Adrenal gland (tissue), 12 donors: ENCODE measurements around the gene CCL16. TPM values are rescaled to one million over a fixed set of nuclear protein-coding genes. Genes with fewer than 3 reads are reported as not detected.

Experiments
- DNase-seq, 7 donors: peaks; one replicate each; pipeline ENCODE4 v3.0.0-alpha.2; 2019 to 2020
- H3K27ac ChIP-seq, 5 donors: fragments of 200-600 bp; sonication (generic) in 4 of 5; 1 replicate in 3 of 5; 2 replicates in 2 of 5; pipeline versions ENCODE4 v1.5.1 to v1.8.0; 2016 to 2020; ENCODE audit warnings: mild to moderate bottlenecking in 1 of 5
- H3K27me3 ChIP-seq: fragments of 200-600 bp; 2 replicates; pipeline ENCODE4 v1.8.0; 2021
- H3K36me3 ChIP-seq, 2 donors: fragments of 200-600 bp; replicated peaks in 1 of 2; 1 replicate in 1 of 2; 2 replicates in 1 of 2; pipeline versions ENCODE4 v1.5.1 to v1.8.0; 2018 to 2022
- H3K4me1 ChIP-seq, 2 donors: fragments of 200-600 bp; replicated peaks in 1 of 2; 1 replicate in 1 of 2; 2 replicates in 1 of 2; pipeline versions ENCODE4 v1.5.1 to v1.8.0; 2018 to 2021
- H3K4me3 ChIP-seq, 4 donors: fragments of 200-600 bp; sonication (generic) in 3 of 4; one replicate each; pipeline ENCODE4 v1.5.1; 2016 to 2018
- H3K9me3 ChIP-seq, 3 donors: fragments of 200-600 bp; sonication (generic) in 1 of 3; replicated peaks in 1 of 3; 1 replicate in 2 of 3; 2 replicates in 1 of 3; pipeline versions ENCODE4 v1.5.1 to v1.8.0; 2016 to 2021
- CTCF ChIP-seq, 6 experiments: fragments of 450-650 bp in 4 of 6; fragments of 200-600 bp in 2 of 6; sonication (generic) in 1 of 6; IDR thresholded peaks; 1 replicate in 5 of 6; 2 replicates in 1 of 6; pipeline versions ENCODE4 v1.5.1 to v1.8.0; 2016 to 2021; ENCODE audit warnings: antibody characterized with exemption in 6 of 6, mild to moderate bottlenecking in 2 of 6, moderate library complexity in 1 of 6
- POLR2A ChIP-seq, 2 donors: fragments of 450-650 bp; IDR thresholded peaks; one replicate each; pipeline ENCODE4 v1.6.1; 2017; ENCODE audit warnings: antibody characterized with exemption in 2 of 2, mild to moderate bottlenecking in 2 of 2, moderate library complexity in 1 of 2
- WGBS, 4 donors: extraction: QIAGEN DNeasy Blood & Tissue Kit in 2 of 4; methylation state at CpG; one replicate each; pipeline versions ENCODE4 v1.1.5 to v1.1.7; 2013 to 2017; 5-methylcytosine and 5-hydroxymethylcytosine counted together
- intact Hi-C, 2 donors: fragments of 100-400 bp; cut with DNase I; formaldehyde crosslinking; loops; one replicate each; pipeline versions ENCODE4 v1.14.1 to v1.15.0; 2022 to 2023
- polyA plus RNA-seq, 3 donors: library from polyadenylated mRNA; stranded (reverse); fragments of 200-250 nt in 2 of 3; fragments of 350-450 nt in 1 of 3; fragmentation: Illumina TruSeq in 1 of 3; extraction: RNeasy Lipid Tissue Mini Kit (QIAGEN cat#74804) in 1 of 3; gene quantifications; one replicate each; pipeline ENCODE4 v1.2.3, GENCODE V29; 2013 to 2014
- total RNA-seq, 9 donors: library from RNA; depleted of rRNA in 4 of 9; stranded (reverse); fragments of >200 nt in 4 of 9; fragments of 120-200 nt in 1 of 9; fragmentation: NEBNext Ultra II Directional in 1 of 9; extraction: Animal tissue kit (Norgen Biotek cat#: 25700) in 1 of 9; gene quantifications; one replicate each; pipeline versions ENCODE4 v1.1.0 to v1.2.4, GENCODE V29; 2013 to 2023
- donor health status: healthy with polysubstance abuse.
- donor health status: Bipolar disorder and iron deficiency.
- donor health status: DM: yes; HTN: yes; CAD: no.
- donor health status: DM: no; HTN: no; CAD: no.
- donor health status: DM: no; HTN: no; CAD: no.
- donor health status: DM: yes; HTN: yes; CAD: no.

Gene CCL16
- total and polyA plus RNA-seq, 12 donors = 0.16 to 3.2 (median 0.52) TPM; not detected in 3

- no peaks in the 10 kb centered on the region for H3K4me1 ChIP-seq
- no peak for DNase-seq
- no peak overlapping the region for H3K27ac ChIP-seq
- no peaks in the 10 kb centered on the region for H3K36me3 ChIP-seq
- H3K9me3 ChIP-seq = no peaks in the 10 kb centered on the region
- H3K27me3 ChIP-seq = no peaks in the 10 kb centered on the region
- intact Hi-C loops = no loop called here
- H3K4me3 ChIP-seq = no peak overlapping the region
- WGBS, 4 donors = 77 to 86% (median 81%) methylated on average over 6 of the region's 6 CpGs
- TF ChIP-seq CTCF (IDR thresholded peaks at IDR 0.05) (no peak), POLR2A (IDR thresholded peaks at IDR 0.05) (no peak)
Measured at GRCh38 chr17:36001862-36002603, 20.7 kb upstream of the CCL16 start.

GRCh38 chr17:36001110-36001771 lies 19.9 kb upstream of the CCL16 start, which contains the start of gene CCL15:
CCL15 (minus strand) TSS chr17:36001553; CDS start chr17:36001492, 61 bp downstream.
- no peak for DNase-seq
- no peak within 1 kb of the TSS for H3K27ac ChIP-seq

GRCh38 chr17:36000732-36001109 lies 19.4 kb upstream of the CCL16 start:
- WGBS, 4 donors = 63 to 75% (median 72%) methylated on average over 6 of the region's 6 CpGs
- no peak for TF ChIP-seq CTCF (IDR thresholded peaks at IDR 0.05)
- TF ChIP-seq POLR2A (IDR thresholded peaks at IDR 0.05) = no peak
- Histone ChIP-seq H3K4me3 (no peak overlapping the region), H3K36me3 (no peaks in the 10 kb centered on the region), H3K4me1 (no peaks in the 10 kb centered on the region), H3K27ac (no peak overlapping the region), H3K9me3 (no peaks in the 10 kb centered on the region), H3K27me3 (no peaks in the 10 kb centered on the region)
- no peak for DNase-seq
- intact Hi-C loops = no loop called here

More at GRCh38 chr17:36001110-36001771, 19.9 kb upstream of the CCL16 start, which contains the start of gene CCL15:
- Histone ChIP-seq H3K9me3 (no peaks in the 10 kb centered on the region), H3K4me1 (no peaks in the 10 kb centered on the region), H3K27me3 (no peaks in the 10 kb centered on the region), H3K4me3 (no peak within 1 kb of the TSS), H3K36me3 (no peaks in the 10 kb centered on the region)
- TF ChIP-seq POLR2A (IDR thresholded peaks at IDR 0.05) (no peak), CTCF (IDR thresholded peaks at IDR 0.05) (no peak)
- WGBS, 4 donors = 66 to 82% (median 72%) methylated on average over 4 to 6 of the region's 6 CpGs
- intact Hi-C loops = no loop called here

DNA sequence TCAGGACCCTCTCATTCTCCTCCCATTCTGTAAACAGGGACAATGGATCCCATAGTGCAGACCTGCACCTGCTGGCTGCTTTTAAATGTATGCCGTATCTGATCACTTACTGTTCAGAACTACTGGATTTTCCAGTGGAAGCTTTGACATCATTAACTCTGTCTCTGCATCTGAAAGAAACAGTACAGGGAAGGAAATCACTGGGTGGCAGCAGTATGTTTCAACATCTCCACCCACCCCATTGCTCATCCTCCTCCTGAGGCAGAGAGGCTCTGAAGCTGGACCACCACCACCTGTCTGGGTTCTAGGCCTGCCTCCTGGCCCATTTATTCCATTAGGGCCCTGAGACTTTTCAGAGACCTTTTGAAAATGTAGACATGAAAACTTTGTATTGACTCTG lies 17.5 kb upstream of the CCL16 start:
- Histone ChIP-seq H3K27me3 (no peaks in the 10 kb centered on the region), H3K27ac (no peak overlapping the region), H3K4me1 (no peaks in the 10 kb centered on the region), H3K9me3 (no peaks in the 10 kb centered on the region), H3K36me3 (no peaks in the 10 kb centered on the region), H3K4me3 (no peak overlapping the region)
- DNase-seq = no peak
- WGBS, 4 donors = 67 to 88% (median 86%) methylated on average over 1 of the region's 1 CpG
- intact Hi-C loops = no loop called here
- TF ChIP-seq POLR2A (IDR thresholded peaks at IDR 0.05) = no peak
- no peak for TF ChIP-seq CTCF (IDR thresholded peaks at IDR 0.05)
